Vagina (tissue), 2 donors: ENCODE data around the gene EPYC.

ENCODE experiments used
- POLR2A ChIP-seq, 2 donors: fragments of 450-650 bp; IDR thresholded peaks; one replicate each; pipeline ENCODE4 v1.6.1; 2017; ENCODE audit warnings: antibody characterized with exemption in 2 of 2, mild to moderate bottlenecking in 2 of 2, moderate library complexity in 2 of 2
- POLR2AphosphoS5 ChIP-seq, 2 donors: sonication (generic); formaldehyde crosslinking; IDR thresholded peaks; one replicate each; pipeline ENCODE4 v1.9.0; 2017; ENCODE audit warnings: antibody characterized with exemption in 2 of 2, mild to moderate bottlenecking in 2 of 2, low read depth in 1 of 2; ENCODE audit not compliant: insufficient read depth in 1 of 2
- TF ChIP-seq, protein P1 (sequence below), 3 experiments: fragments of 450-650 bp in 2 of 3; fragments of 200-600 bp in 1 of 3; sonication (generic) in 1 of 3; IDR thresholded peaks; one replicate each; pipeline ENCODE4 v1.5.1; 2017 to 2019; ENCODE audit warnings: antibody characterized with exemption in 3 of 3, mild to moderate bottlenecking in 2 of 3, moderate library complexity in 2 of 3

DNA sequence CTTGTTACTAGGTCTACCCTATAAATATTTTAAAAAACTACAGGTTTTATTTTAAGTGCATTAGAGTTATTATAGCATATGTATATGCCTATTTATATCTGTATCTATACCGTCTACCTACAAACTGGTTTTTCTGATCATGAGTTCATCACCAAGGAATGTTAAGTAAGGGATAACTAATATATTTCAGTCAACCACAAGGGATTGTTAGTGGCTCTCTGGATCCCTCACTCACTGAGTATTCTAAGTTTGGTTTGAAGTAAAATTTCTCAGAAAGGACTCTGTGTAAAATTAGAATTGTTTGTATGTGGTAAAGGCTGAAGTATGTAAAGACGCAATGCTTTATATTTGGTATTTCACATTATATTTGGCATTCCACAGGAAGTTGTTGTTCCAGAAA is 4.8 kb downstream of the EPYC start:
- TF ChIP-seq POLR2AphosphoS5 (IDR thresholded peaks at IDR 0.05; ENCODE audit: insufficient read depth in 1 of 2, low read depth in 1 of 2), result no peak
- TF ChIP-seq, protein P1, sequence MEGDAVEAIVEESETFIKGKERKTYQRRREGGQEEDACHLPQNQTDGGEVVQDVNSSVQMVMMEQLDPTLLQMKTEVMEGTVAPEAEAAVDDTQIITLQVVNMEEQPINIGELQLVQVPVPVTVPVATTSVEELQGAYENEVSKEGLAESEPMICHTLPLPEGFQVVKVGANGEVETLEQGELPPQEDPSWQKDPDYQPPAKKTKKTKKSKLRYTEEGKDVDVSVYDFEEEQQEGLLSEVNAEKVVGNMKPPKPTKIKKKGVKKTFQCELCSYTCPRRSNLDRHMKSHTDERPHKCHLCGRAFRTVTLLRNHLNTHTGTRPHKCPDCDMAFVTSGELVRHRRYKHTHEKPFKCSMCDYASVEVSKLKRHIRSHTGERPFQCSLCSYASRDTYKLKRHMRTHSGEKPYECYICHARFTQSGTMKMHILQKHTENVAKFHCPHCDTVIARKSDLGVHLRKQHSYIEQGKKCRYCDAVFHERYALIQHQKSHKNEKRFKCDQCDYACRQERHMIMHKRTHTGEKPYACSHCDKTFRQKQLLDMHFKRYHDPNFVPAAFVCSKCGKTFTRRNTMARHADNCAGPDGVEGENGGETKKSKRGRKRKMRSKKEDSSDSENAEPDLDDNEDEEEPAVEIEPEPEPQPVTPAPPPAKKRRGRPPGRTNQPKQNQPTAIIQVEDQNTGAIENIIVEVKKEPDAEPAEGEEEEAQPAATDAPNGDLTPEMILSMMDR (IDR thresholded peaks at IDR 0.05), result no peak
- no peak for TF ChIP-seq POLR2A (IDR thresholded peaks at IDR 0.05)
